ENCODE data around the gene SOST.

Gene SOST

DNA sequence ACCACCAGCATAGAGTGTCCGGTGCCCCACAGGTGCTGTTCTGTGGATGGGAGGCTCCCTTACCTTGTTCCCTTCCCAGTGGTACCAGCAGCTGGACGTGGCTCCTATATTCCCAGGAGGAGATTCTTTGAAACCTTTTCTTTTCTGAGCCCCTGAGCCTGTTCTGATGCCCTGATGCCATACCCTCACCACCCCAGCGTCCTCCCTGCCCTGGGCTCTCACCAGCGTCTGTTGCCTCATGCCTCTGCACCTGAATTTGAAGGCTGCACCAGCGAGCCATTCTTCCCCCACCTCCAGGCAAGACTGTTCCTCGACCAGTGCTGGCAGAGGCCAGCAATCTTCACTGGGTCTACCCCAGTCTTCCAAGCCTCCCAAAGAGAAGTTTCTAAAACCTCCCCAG is 505 bp downstream of the SOST start:
- Mint-ChIP-seq H3K27me3 (ENCODE audit: low read depth) (peaks cover 59% of the 10 kb centered on the region), H3K4me1 (peaks cover 29% of the 10 kb centered on the region), H3K36me3 (ENCODE audit: low read depth) (peaks cover 2% of the 10 kb centered on the region), H3K27ac (peak overlapping the region; percentile 59 to 94 (median 79)), H3K4me3 (peak overlapping the region; percentile 71 to 85 (median 83)), H3K9me3 (no peaks in the 10 kb centered on the region)
- TF ChIP-seq, protein P1, sequence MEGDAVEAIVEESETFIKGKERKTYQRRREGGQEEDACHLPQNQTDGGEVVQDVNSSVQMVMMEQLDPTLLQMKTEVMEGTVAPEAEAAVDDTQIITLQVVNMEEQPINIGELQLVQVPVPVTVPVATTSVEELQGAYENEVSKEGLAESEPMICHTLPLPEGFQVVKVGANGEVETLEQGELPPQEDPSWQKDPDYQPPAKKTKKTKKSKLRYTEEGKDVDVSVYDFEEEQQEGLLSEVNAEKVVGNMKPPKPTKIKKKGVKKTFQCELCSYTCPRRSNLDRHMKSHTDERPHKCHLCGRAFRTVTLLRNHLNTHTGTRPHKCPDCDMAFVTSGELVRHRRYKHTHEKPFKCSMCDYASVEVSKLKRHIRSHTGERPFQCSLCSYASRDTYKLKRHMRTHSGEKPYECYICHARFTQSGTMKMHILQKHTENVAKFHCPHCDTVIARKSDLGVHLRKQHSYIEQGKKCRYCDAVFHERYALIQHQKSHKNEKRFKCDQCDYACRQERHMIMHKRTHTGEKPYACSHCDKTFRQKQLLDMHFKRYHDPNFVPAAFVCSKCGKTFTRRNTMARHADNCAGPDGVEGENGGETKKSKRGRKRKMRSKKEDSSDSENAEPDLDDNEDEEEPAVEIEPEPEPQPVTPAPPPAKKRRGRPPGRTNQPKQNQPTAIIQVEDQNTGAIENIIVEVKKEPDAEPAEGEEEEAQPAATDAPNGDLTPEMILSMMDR (IDR thresholded peaks at IDR 0.05; ENCODE audit: unreplicated experiment in 3 of 3): no peak

DNA sequence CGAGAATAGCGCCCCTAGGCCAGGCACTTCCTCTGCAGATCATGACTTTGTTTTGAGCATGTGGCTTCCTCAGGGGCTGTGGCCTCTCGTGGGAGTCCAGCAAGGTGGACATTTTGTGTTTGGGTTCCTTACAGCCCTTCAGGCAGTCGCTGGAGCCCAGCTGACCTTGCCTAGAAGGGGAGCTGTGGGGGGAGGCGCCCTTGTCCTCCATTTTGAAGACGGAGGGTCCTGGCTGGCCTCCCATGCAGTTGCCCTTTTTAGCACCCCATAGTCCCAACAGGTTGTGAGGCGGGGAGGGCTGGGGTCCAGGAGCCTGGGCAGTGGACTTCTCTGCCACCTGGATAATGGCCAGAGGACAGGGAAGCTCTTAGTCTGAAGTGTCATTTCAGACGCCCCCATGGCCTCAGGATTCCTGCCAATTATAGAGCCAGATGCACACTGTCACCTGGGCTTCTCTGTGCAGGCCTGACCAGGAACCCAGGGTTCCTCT is 1.4 kb downstream of the SOST start:
- H3K4me1 Mint-ChIP-seq: peaks cover 29% of the 10 kb centered on the region
- peaks cover 3% of the 10 kb centered on the region for H3K36me3 Mint-ChIP-seq (ENCODE audit: low read depth)
- TF ChIP-seq, protein P1 (IDR thresholded peaks at IDR 0.05; ENCODE audit: unreplicated experiment in 3 of 3): no peak
- H3K4me3 Mint-ChIP-seq: peak overlapping the region in 2 of 3 experiments; percentile 79 to 83
- H3K27me3 Mint-ChIP-seq (ENCODE audit: low read depth): peaks cover 63% of the 10 kb centered on the region
- H3K27ac Mint-ChIP-seq: peak overlapping the region in 1 of 3 experiments; percentile 67
- H3K9me3 Mint-ChIP-seq: no peaks in the 10 kb centered on the region

DNA sequence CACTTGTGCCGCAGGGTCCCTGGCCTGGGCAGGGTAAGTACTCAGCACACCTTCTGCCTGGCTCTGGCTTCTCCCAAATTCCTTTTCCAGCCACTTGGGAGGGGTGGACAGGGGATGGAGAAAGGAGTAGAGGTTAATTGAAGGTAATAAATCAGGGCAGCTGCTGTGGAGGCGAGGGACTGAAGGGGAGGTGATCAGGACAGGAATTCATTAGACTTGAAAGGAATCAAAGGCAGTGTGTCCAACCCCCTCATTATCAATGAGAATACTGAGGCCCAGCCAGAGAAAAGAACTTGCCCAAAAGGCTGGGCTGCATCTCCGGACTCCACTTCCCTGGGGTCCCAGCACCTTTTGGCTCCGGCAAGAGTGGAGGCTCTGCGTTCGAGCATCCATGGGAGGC is 2.4 kb downstream of the SOST start:
- H3K4me3 Mint-ChIP-seq: peak overlapping the region; percentile 74 to 83 (median 79)
- H3K27ac Mint-ChIP-seq: peak overlapping the region in 2 of 3 experiments; percentile 75 to 77
- H3K36me3 Mint-ChIP-seq (ENCODE audit: low read depth): peaks cover 3% of the 10 kb centered on the region
- no peaks in the 10 kb centered on the region for H3K9me3 Mint-ChIP-seq
- TF ChIP-seq, protein P1 (IDR thresholded peaks at IDR 0.05; ENCODE audit: unreplicated experiment in 3 of 3): no peak
- H3K4me1 Mint-ChIP-seq: peaks cover 29% of the 10 kb centered on the region
- peaks cover 70% of the 10 kb centered on the region for H3K27me3 Mint-ChIP-seq (ENCODE audit: low read depth)

DNA sequence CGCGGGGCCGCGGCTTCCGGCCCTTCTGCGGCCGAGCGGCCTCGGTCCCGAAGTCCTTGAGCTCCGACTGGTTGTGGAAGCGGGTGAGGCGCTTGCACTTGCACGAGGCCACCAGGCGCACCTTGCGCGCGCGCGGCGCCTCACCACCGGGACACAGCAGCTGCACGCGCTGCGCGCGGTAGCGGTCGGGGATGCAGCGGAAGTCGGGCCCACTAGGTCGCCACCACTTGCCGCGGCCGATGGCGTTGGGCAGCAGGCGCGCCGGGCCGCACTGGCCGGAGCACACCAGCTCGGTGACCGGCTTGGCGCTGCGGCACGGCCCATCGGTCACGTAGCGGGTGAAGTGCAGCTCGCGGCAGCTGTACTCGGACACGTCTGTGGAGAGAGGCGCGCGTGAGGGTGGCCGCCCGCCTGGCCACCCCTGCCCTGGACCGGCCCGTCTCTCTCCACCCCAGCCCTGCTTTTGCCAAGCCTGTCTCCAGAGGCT is 3.2 kb downstream of the SOST start:
- TF ChIP-seq, protein P1 (IDR thresholded peaks at IDR 0.05; ENCODE audit: unreplicated experiment in 3 of 3): no peak
- Mint-ChIP-seq H3K27ac (no peak overlapping the region), H3K27me3 (ENCODE audit: low read depth) (peaks cover 76% of the 10 kb centered on the region), H3K4me3 (peak overlapping the region; percentile 74 to 83 (median 79)), H3K4me1 (peaks cover 29% of the 10 kb centered on the region), H3K36me3 (ENCODE audit: low read depth) (peaks cover 3% of the 10 kb centered on the region), H3K9me3 (no peaks in the 10 kb centered on the region)

DNA sequence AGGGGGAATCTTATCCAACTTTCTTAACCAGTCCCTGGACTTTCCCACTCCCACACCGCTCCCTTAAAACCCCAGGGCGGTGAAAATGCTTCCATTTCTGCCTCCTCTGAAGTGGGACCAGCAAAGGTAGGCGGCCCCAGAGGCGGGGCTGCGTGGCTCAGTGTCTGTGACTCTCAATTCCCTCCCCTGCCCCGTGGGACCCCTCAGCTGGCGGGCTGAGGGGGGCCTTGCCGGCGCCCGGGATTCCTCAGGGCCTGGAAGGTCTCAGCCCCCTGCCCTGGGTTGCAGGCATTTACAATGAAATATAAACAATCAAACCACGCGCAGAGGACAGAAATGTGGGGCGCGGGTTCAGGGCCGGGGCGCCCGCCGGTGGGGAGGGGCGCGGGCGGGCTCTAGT is 3.6 kb downstream of the SOST start:
- Mint-ChIP-seq H3K9me3 (no peaks in the 10 kb centered on the region), H3K36me3 (ENCODE audit: low read depth) (peaks cover 3% of the 10 kb centered on the region), H3K27ac (no peak overlapping the region), H3K4me3 (no peak overlapping the region), H3K4me1 (peaks cover 24% of the 10 kb centered on the region), H3K27me3 (ENCODE audit: low read depth) (peaks cover 71% of the 10 kb centered on the region)
- TF ChIP-seq, protein P1 (IDR thresholded peaks at IDR 0.05; ENCODE audit: unreplicated experiment in 3 of 3): no peak

DNA sequence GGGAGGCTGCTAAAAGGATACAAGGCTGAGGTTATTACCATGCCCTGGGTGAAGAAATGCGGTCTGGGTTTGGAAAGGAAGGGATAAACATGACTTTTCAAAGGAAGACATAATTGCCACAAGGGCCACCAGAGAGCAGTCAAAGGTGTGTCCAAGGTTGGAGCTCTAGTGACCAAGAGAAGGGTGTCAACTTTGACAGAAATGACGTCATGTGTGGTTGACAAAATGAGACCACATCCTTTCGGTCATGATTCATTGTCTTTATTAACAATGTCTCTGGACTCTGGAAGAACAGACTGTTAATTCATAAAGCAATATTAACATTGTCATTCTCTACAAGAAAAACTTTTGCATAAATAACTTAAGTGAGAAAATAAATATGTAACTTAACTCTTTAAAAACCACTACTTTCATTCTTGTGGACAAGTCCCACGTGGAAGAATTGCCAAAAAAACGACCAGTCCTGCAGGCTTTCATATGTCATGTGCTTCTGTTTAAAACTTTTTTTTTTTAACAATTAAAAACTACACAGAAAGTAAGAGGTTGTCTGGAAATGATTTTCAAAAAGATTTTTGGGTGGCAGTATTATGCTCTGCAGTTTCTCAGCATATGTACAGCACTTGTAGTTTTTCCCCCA is 5.0 kb downstream of the SOST start:
- Mint-ChIP-seq H3K4me3 (peak overlapping the region in 2 of 3 experiments; percentile 19 to 43), H3K4me1 (peaks cover 21% of the 10 kb centered on the region), H3K36me3 (ENCODE audit: low read depth) (peaks cover 3% of the 10 kb centered on the region), H3K9me3 (no peaks in the 10 kb centered on the region), H3K27me3 (ENCODE audit: low read depth) (peaks cover 67% of the 10 kb centered on the region), H3K27ac (no peak overlapping the region)
- TF ChIP-seq, protein P1 (IDR thresholded peaks at IDR 0.05; ENCODE audit: unreplicated experiment in 3 of 3): no peak

Measured in nephron (organoid).